MM.1S (cell line): ENCODE results near the gene ADK.

Experiments
- CTCF ChIP-seq: fragments of 300-600 bp; sonication (generic); IDR thresholded peaks from 2 replicates; pipeline ENCODE4 v1.5.1; 2016; ENCODE audit warnings: antibody characterized with exemption, low read length, mixed read lengths
- EZH2 ChIP-seq: fragments of 300-600 bp; sonication (generic); optimal IDR thresholded peaks from 2 replicates; pipeline ENCODE3; 2017; ENCODE audit warnings: low read depth, mild to moderate bottlenecking, antibody characterized with exemption, low read length, mixed read lengths
- EZH2phosphoT487 ChIP-seq: fragments of 300-600 bp; sonication (generic); IDR thresholded peaks from 2 replicates; pipeline ENCODE4 v1.6.1; 2018; ENCODE audit warnings: antibody characterized with exemption, low read length

- TF ChIP-seq CTCF (no peak), EZH2 (no peak), EZH2phosphoT487 (no peak)
These were observed 169.0 kb downstream of the ADK start for GRCh38 chr10:74320026-74320425.
